Progenitor cell of endocrine pancreas (in vitro differentiated cells): ENCODE measurements around the gene RPS24. TPM values are rescaled to one million over a fixed set of nuclear protein-coding genes. Genes with fewer than 3 reads are reported as not detected.

ENCODE experiments used
- DNase-seq: peaks from one replicate; pipeline ENCODE4 v3.0.0; 2021; ENCODE audit warnings: low spot score; ENCODE audit not compliant: unreplicated experiment
- H3K27ac Mint-ChIP-seq: 2 replicates; pipeline ENCODE4 v1.8.0; 2021; ENCODE audit warnings: mild to moderate bottlenecking, moderate library complexity, mixed read lengths
- H3K27me3 Mint-ChIP-seq: 2 replicates; pipeline ENCODE4 v1.8.0; 2021; ENCODE audit warnings: mixed read lengths
- H3K36me3 Mint-ChIP-seq: 2 replicates; pipeline ENCODE4 v1.8.0; 2022; ENCODE audit warnings: mixed read lengths; ENCODE audit not compliant: insufficient read depth
- H3K4me1 Mint-ChIP-seq: 2 replicates; pipeline ENCODE4 v1.8.0; 2021; ENCODE audit warnings: low read depth, mixed read lengths
- H3K4me3 Mint-ChIP-seq: 2 replicates; pipeline ENCODE4 v1.8.0; 2021; ENCODE audit warnings: low read depth, mild to moderate bottlenecking, moderate library complexity, mixed read lengths
- H3K9me3 Mint-ChIP-seq: 2 replicates; pipeline ENCODE4 v1.8.0; 2021; ENCODE audit warnings: low read depth, mixed read lengths
- total RNA-seq: library from RNA; stranded (reverse); gene quantifications from 2 replicates; pipeline ENCODE4 v1.2.1, GENCODE V29; 2021
- TF ChIP-seq, protein P1 (sequence below): fragments of 200-600 bp; sonication (generic); IDR thresholded peaks from one replicate; pipeline ENCODE4 v1.5.0; 2021; ENCODE audit warnings: antibody characterized with exemption, mild to moderate bottlenecking; ENCODE audit not compliant: unreplicated experiment

The RPS24 gene
- total RNA-seq, 1 donor from 2014 or later: 1,431 TPM

DNA sequence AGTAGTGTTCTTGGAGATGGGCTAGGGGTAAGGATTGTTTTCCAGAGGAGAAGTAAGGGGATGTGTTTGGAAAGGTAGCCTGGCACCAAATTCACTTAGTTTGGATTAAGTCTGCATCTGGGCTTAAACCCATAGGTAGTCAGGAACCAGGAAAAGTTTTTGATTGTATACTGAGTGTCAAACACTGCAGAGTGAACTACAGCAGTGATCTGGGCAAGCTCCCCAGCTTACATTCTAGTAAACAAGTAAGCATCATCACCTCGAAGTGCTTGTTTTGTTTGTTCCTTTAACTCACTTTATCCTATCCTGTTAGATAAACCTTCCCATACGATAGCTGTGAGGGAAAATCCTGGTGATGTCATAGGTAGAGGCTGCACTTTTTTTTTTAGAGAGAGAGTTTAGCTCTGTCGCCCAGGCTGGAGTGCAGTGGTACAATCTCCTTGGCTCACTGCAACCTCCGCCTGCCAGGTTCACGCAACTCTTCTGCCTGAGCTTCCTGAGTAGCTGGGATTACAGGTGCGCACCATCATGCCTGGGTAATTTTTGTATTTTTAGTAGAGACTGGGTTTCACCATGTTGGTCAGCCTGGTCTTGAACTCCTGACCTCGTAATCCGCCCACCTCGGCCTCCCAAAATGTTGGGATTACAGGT lies 2.4 kb downstream of the RPS24 start:
- Mint-ChIP-seq H3K9me3 (no peaks in the 10 kb centered on the region), H3K4me3 (peak overlapping the region; percentile 32), H3K27me3 (no peaks in the 10 kb centered on the region), H3K36me3 (peaks cover 32% of the 10 kb centered on the region), H3K27ac (no peak overlapping the region), H3K4me1 (peaks cover 31% of the 10 kb centered on the region)
- TF ChIP-seq, protein P1, sequence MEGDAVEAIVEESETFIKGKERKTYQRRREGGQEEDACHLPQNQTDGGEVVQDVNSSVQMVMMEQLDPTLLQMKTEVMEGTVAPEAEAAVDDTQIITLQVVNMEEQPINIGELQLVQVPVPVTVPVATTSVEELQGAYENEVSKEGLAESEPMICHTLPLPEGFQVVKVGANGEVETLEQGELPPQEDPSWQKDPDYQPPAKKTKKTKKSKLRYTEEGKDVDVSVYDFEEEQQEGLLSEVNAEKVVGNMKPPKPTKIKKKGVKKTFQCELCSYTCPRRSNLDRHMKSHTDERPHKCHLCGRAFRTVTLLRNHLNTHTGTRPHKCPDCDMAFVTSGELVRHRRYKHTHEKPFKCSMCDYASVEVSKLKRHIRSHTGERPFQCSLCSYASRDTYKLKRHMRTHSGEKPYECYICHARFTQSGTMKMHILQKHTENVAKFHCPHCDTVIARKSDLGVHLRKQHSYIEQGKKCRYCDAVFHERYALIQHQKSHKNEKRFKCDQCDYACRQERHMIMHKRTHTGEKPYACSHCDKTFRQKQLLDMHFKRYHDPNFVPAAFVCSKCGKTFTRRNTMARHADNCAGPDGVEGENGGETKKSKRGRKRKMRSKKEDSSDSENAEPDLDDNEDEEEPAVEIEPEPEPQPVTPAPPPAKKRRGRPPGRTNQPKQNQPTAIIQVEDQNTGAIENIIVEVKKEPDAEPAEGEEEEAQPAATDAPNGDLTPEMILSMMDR: no peak
- no peak for DNase-seq

DNA sequence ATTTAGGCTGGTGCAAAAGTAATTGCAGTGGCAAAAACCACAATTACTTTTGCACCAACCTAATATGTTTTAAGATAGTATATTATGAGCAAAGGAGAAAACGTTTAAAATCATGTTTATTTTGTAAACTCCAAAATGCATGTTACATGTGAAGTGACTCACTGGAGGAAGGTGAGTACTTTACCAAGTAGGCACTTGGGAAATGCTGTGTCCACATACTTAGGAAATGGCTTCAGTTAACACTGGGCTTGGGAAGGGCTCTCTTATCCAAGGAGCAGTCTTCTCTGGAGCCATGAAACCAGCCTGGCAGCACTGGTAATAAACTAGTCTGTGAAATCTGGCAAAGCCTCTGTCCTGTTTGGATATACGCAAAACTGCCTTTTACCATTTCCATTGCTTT lies 4.4 kb downstream of the RPS24 start:
- Mint-ChIP-seq H3K36me3 (peaks cover 37% of the 10 kb centered on the region), H3K9me3 (no peaks in the 10 kb centered on the region), H3K27ac (no peak overlapping the region), H3K27me3 (no peaks in the 10 kb centered on the region), H3K4me3 (no peak overlapping the region), H3K4me1 (peaks cover 31% of the 10 kb centered on the region)
- DNase-seq: no peak
- TF ChIP-seq, protein P1: no peak

DNA sequence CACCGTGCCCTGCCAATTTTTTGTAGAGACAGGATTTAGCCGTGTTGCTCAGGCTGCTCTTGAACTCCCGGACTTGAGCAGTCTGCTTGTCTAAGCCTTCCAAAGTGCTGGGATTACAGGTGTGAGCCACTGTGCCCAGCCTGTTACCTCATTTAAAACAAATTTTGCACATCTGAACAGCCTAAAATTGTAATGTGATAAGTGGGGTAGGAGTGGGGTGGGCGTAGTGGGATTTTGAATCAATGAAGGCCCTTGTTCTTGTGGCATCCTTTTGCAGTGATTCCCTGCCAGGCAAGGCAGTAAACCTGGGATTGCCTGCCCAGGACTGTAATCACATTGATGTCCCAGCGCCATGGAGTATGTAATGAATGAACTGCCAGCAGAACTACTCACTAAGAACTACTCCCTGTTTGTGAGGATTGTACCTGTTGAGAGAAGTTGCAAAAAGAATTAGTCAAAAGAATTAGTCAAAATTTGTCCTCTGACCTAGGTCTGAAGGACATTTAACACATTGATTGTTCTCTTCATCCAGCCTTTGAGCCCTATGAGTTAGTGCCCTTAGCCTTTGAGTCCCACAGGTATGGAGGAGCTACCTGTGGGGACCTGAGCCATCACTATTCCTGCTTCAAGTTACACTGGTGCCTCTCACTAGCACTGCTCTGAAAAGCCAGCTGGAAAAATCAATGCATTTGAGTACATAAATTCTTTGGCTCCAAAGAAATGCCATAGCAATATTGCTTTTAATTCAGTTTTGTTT lies 5.3 kb downstream of the RPS24 start:
- TF ChIP-seq, protein P1: no peak
- Mint-ChIP-seq H3K4me1 (peaks cover 31% of the 10 kb centered on the region), H3K36me3 (peaks cover 37% of the 10 kb centered on the region), H3K27ac (no peak overlapping the region), H3K9me3 (no peaks in the 10 kb centered on the region), H3K4me3 (no peak overlapping the region), H3K27me3 (no peaks in the 10 kb centered on the region)
- no peak for DNase-seq

DNA sequence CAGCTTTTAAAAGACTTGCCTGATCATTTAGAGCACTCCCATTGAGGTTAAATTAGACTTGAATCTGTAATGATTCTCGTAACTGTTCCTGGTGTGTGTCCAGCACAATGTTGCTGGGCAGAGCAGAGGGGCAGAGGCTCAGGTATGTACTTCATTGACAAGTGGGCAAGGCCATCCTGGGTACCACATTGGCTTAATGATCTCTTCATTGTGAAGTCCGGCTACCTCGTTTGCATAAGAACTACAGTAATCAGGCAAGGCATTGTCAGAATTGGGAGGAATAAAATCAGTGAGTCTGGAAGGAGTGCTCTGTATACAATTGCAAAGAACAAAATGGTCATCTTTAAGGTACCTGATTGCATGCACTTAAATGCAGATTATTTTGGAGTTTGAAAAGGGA lies 6.1 kb downstream of the RPS24 start:
- H3K27me3 Mint-ChIP-seq: no peaks in the 10 kb centered on the region
- H3K36me3 Mint-ChIP-seq: peaks cover 37% of the 10 kb centered on the region
- no peaks in the 10 kb centered on the region for H3K9me3 Mint-ChIP-seq
- peaks cover 27% of the 10 kb centered on the region for H3K4me1 Mint-ChIP-seq
- DNase-seq: no peak
- H3K27ac Mint-ChIP-seq: no peak overlapping the region
- no peak overlapping the region for H3K4me3 Mint-ChIP-seq
- TF ChIP-seq, protein P1: no peak

DNA sequence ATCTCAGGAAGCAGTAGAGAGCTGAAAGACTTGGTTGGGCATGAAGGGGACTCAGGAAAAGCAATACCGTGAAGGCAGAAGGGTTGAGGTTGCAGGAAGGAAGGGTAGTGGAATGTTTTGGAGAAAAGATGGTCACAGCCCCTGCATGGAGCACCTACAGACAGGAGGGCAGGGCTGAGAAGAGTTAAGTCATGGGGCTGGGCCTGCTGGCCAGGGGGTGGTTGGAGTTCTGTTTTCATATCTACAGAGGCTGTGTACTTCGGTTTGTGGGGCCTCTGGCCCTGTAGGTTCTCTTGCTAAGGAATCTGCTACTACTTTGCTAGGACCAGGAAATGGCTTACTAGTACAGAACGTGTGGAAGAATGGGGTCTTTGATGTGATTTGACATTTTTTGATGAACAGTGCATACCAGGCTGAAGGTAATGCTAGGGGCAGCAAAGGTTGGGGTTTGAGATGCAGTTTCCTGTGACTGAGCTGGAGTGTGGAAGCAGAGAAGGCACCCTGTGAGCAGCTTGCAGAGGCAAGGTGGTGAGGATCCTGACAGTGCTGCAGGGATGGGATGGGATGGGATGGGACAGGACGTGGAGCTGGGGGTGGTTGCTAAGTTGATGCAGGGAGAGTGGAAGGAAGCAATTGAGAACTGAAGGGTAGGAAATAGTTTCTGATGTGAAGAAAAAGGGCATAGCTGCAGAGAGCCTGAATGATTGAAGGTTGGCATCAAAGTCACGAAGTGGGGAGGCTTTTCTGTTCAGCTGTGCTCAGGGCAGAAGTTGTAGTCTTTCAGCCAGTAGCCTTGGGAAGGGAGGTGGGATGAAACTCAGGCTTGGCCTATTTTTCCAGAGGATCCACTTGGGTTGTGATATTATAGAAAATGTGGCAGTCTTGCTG lies 7.8 kb downstream of the RPS24 start:
- Mint-ChIP-seq H3K36me3 (peaks cover 29% of the 10 kb centered on the region), H3K27me3 (no peaks in the 10 kb centered on the region), H3K9me3 (no peaks in the 10 kb centered on the region), H3K27ac (peak overlapping the region; percentile 82), H3K4me1 (peaks cover 16% of the 10 kb centered on the region), H3K4me3 (no peak overlapping the region)
- TF ChIP-seq, protein P1: no peak
- DNase-seq: no peak
